HG03039 (cell line): ENCODE data around the gene CUX1.

Experiments used
- ATAC-seq: cut with Tn5 transposase; IDR thresholded peaks from one replicate; pipeline ENCODE4 v1.9.1; 2021; ENCODE audit warnings: mild to moderate bottlenecking, moderate library complexity; ENCODE audit not compliant: unreplicated experiment

Gene CUX1

GRCh38 chr7:102089175-102090098, 272.0 kb downstream of the CUX1 start:
- ATAC-seq: no peak

GRCh38 chr7:102093599-102094315, 276.3 kb downstream of the CUX1 start:
- no peak for ATAC-seq

GRCh38 chr7:102094316-102094650, 276.9 kb downstream of the CUX1 start:
- ATAC-seq: no peak

DNA sequence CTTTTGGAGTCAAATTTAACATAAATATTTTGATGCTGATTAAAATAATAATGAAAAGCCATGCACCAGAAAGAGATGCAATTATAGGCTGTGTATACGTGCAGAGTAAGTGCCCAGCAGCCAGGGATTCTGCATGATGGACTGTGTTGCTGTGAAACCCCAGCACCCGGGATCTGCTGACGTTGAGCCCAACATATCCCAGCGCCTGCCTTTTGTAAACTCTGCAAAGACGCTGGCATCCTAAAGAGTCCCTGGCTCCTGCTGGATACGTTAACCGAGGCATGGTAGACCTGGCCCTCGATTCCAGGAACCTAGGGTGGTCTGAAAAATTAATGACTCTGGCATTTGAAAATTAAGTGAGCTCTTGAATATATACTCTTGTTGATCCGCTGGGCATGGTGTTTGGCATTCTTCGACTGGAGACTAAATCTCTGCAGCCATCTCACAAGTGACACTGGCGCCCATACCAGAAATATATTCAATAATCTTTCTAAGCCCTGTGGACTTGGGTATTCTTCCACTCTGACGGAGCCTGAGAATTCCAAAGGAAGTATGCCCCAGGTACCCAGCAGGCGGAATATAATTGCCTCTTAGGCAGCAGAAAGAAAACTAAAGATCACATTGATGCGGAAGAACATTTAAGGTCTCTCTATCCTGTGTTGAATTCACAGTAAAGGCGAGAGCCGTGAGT, 278.0 kb downstream of the CUX1 start:
- no peak for ATAC-seq

DNA sequence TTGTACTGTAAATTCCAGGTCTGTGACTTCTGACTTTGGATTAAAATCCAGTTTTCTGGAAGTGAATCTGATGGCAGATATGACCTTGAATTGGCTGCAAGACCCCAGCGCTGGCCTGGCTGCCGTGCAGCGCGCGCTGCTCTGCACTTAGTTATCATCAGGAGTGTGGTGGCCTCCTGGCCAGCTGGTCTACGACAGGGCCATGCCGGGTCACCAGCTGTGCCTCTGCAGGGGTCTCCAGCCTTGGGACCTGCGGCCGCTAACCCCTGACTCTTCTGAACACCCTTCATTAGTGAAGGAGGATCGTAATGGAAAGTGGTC, 278.5 kb downstream of the CUX1 start:
- no peak for ATAC-seq

DNA sequence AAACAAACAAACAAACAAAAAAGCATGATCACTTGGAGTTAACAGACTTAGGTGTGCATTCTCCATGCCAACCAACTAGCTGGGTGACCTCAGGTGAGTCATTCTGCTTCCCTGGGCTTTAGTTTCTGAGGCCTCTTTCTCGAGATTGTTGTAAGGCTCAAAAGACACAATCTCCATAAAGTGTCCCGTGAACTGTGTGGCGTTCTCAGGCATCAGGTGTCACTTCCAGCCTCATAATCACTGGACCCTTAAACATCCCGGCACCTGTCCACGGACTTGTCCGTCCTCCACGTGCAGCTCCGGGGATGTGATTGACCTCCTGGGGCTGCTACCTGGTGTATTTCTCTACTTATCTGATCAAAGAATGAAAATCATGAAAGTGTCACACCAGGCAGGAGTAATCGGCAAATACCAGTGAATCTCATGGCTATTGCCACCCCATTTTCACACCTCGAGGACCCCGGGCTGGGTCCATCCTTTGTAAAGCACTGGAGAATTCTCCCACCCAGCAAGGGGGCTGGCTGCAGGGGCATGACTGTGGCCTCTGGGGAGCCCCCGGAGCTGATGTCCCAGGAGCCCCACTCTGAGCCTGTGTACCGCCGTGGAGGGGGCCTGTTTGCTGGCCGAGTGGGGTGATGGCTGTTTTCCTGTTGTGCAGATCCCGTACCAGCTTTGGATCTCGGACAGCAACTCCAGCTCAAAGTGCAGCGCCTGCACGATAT, 279.4 kb downstream of the CUX1 start:
- no peak for ATAC-seq

GRCh38 chr7:102097601-102098161, 280.3 kb downstream of the CUX1 start:
- no peak for ATAC-seq

DNA sequence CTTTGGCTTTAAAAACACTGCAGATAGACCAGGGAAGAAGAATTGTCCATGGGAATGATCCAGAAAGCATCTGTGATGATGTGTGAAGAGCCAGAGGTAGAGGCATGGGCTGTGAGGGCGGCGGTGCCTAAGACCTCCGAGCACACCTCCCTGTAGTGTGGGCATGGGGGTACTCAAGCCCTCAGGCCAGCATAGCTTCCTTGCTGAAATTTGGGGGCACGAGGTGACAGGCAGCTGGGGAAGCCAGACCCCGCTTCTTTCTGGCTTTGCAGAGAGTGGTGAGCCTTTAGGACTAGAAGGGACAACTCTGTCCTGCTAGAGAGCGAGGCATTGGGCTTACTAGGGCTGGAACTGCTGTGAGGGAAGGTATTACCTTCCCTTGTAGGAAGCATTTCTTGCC, 281.6 kb downstream of the CUX1 start:
- no peak for ATAC-seq

GRCh38 chr7:102099474-102099873, 282.0 kb downstream of the CUX1 start:
- no peak for ATAC-seq

DNA sequence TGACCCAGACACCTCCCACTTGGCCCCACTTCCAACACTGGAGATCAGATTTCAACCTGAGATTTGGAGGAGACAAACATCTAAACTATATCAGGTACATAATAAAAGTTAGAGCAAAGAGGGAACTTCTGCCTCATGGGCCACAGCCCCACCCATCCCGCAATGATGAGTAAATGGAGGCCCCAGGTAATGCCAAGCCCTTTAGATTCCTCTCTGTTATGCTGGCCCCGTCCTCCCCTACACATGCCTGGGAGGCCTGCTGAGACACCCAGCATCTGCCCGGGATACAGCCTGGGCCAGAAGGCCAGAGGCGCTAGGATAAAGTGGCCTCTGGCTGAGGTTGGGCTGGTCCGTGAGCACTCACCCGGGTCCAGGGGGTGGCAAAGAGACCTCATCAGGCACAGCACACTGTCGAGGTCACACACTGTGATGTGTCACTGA, 283.7 kb downstream of the CUX1 start:
- ATAC-seq: no peak

DNA sequence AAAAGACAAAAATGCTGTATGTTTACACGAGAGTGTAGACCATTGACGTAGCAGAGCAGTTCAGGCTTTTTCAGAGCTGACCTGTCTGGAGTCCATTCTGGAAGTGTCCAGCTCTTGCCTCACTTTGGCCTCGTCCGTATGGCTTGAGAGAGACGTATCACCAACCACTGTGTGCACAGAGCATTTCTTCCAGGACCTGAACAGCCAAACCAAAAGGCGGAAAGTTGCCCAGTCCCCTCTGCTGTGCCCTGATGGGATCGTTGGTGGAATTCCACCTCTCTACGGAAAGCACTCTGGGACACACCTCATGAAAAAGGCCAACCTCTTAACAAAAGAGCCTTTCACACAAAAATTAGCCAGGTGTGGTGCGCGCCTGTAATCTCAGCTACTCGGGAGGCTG, 284.5 kb downstream of the CUX1 start:
- no peak for ATAC-seq

GRCh38 chr7:102103027-102103372, 285.6 kb downstream of the CUX1 start:
- ATAC-seq: no peak

GRCh38 chr7:102104245-102104644, 286.8 kb downstream of the CUX1 start:
- ATAC-seq: no peak

DNA sequence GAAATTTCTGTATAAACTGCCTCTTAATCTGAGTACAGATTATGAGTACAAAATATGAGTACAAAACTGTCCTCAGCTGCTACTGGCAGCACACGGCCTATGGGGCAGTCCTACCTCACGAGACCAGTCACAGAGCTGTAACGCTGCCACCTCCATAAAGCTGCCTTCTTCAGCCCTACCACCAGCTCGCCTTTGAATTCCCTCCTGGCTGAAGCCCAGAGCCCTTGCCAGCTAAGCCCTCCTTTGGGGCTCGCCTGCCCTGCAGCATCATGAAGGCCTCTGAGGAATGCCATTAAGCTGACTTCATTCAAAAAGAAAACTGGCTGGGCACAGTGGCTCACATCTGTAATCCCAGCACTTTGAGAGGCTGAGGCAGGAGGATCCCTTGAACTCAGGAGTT, 289.2 kb downstream of the CUX1 start:
- ATAC-seq: no peak

DNA sequence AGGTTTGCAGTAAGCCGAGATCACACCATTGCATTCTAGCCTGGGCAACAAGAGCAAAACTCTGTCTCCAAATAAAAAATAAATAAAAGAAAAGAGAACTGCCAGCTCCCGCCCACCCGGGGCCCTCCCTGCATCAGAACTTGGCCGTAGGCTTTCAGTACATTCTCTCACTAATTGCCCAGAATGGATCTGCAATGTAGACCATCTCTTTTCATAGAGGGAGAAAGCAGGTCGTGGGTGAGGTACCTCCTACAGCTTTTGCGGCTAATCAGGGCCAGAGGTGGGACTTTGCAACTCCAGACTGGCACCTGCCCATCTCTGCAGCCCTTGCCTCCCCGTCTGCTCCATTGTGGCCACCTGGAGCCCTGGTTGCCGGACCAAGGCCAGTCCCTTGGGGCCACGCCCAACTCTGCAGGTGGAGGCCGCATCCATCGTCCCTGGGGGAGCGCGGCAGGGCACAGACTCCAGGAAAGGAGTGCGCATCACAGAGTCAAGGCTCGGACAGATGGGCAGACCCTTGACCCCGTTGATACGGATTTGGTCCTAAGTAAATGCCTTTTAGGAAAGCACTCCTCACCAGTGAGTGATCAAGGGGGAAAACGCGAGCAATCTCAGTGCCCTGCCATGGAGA, 290.2 kb downstream of the CUX1 start:
- ATAC-seq: no peak

- ATAC-seq: no peak
Observed at GRCh38 chr7:102111061-102112041, 293.9 kb downstream of the CUX1 start.

- ATAC-seq: no peak
Observed at GRCh38 chr7:102115181-102115580, 297.8 kb downstream of the CUX1 start.

GRCh38 chr7:102115931-102116330, 298.5 kb downstream of the CUX1 start:
- no peak for ATAC-seq

DNA sequence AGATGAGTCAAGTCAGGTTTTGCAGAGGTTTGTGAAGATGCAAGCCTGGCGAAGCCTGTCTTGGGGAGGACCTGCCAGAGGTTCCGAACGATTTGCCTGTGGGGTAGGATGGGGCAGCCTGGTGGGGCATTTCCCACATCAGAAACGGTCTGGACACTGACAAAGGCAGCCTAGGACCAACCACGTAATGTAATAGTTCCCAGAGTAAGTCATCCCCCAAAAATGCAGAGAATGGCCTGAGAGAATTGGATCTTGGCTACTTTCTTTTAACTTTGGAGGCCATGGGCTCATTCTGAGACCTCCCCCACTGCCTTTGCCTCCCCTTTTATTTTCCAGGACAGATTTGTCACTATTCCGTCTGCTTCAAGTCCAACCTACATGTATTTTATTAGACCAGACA, 300.3 kb downstream of the CUX1 start:
- ATAC-seq: no peak
